ENCODE results near the gene TOB1.

GRCh38 chr17:50848039-50848438 lies 18.1 kb downstream of the TOB1 start:
- TF ChIP-seq, protein P1, sequence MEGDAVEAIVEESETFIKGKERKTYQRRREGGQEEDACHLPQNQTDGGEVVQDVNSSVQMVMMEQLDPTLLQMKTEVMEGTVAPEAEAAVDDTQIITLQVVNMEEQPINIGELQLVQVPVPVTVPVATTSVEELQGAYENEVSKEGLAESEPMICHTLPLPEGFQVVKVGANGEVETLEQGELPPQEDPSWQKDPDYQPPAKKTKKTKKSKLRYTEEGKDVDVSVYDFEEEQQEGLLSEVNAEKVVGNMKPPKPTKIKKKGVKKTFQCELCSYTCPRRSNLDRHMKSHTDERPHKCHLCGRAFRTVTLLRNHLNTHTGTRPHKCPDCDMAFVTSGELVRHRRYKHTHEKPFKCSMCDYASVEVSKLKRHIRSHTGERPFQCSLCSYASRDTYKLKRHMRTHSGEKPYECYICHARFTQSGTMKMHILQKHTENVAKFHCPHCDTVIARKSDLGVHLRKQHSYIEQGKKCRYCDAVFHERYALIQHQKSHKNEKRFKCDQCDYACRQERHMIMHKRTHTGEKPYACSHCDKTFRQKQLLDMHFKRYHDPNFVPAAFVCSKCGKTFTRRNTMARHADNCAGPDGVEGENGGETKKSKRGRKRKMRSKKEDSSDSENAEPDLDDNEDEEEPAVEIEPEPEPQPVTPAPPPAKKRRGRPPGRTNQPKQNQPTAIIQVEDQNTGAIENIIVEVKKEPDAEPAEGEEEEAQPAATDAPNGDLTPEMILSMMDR (IDR thresholded peaks at IDR 0.05 in 8 of 11, conservative IDR thresholded peaks at IDR 0.05 in 3 of 11) = no peak
- TF ChIP-seq POLR2A (IDR thresholded peaks at IDR 0.05) = no peak

Data from spleen (tissue), 7 donors.